Skin epidermis (tissue), 12 donors: ENCODE measurements around the gene EARS2.
"Not testable (repeated sequence)": the region's sequence is repeated elsewhere in the genome, so short reads cannot be mapped to it uniquely, and the experiment has no call there.

Experiments used
- H3K27ac ChIP-seq, 21 experiments: fragments of 200-600 bp; sonication (generic) in 11 of 21; one replicate each; pipeline ENCODE4 v1.5.0; 2020; ENCODE audit warnings: mild to moderate bottlenecking in 3 of 21, inconsistent platforms in 2 of 21, moderate library complexity in 2 of 21
- H3K4me3 ChIP-seq, 7 experiments: fragments of 200-600 bp; sonication (generic) in 2 of 7; one replicate each; pipeline ENCODE4 v1.5.0; 2020; ENCODE audit warnings: inconsistent platforms in 2 of 7, mild to moderate bottlenecking in 2 of 7, moderate library complexity in 1 of 7

EARS2 gene

DNA sequence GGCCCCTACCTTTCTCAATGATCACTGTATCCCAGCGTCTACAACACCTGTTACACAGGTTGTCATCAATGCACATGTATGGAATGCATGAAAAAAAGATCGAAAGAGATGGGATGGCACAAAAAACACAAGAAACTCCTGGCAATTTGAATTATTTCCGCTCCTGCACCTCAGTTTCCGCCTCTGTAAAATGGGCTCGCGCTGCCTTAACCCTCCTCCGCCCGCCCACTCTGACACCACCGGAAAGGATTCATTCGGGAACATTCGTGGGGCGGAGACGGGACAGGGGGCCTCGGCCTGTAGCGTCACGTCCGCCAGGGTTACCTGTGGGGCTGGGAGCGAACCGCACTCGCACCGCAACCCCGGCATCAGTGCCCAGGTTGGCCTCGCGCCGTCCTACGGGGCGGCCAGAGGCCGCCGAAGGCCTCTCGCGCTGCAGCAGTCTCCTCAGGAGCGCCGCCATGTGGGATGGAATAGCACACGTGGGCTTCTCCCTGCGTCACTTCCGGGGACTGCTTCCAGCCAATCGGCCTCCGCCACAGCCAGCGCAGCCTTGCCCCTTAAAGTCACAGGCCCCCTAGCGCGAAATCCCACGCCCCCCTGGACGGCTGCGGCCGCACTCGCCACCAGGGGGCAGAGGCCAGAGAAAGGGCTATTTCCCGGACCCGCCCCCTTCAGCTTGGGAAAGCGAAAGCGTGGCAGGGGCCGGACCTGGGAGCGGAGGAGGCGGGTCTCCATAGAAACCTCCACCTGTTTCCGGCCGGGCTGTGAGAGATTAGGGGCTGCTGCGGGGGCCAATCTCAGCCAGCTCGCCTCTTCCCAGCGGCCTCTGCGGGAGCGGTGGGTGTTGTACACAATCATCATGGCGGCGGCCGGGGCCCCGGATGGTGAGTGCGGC is at the start of gene EARS2, which contains the start of gene UBFD1:
Gene EARS2 (minus strand): TSS at position 470 of the 898 bp plus-strand sequence. CDS start 7 bp downstream, at position 463.
Gene UBFD1 (plus strand): TSS at position 847 of the 898 bp plus-strand sequence. CDS start 16 bp downstream, at position 863.
- peak within 1 kb of the TSS; percentile 63 to 98 (median 91) for H3K27ac ChIP-seq

DNA sequence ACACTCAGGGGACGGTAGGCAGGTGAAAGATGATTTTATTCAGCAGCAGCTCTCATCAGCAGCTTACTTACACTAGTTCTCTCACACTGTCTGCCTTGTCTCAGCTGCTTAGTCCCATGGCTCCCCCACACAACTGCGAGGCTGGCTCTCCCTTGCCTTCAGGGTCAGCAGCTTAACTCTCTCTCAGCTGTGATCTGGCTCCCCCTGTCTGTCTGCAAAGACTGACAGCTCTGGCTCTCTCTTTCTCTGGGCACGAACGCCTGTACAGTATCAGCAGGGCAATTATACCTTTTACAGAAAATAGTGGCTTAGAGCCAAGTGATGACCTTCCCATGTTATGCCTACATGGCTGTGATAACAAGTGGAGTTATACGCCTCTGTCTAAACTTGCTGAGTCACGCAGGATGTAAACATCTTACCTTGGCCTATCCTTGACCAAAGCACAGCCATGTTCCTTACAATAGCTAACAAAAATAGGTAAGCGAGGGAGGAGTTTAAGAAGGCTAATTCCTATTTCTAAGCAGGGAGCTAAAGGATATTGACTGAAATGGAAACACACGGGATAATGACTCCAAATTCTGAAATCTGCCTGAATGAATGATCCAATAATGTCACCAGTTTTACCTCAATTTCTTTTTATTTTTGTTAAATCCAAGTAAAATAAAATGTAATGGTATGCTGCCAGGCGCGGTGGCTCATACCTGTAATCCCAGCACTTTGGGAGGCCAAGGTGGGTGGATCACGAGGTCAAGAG is 40.0 kb upstream of the EARS2 start:
- H3K4me3 ChIP-seq = no peak overlapping the region
- H3K27ac ChIP-seq = peak overlapping the region in 3 of 21 experiments; percentile 86 to 95 (median 87)

More for the DNA sequence above, at the start of gene EARS2, which contains the start of gene UBFD1:
- peak within 1 kb of the TSS; percentile 60 to 100 (median 98) for H3K4me3 ChIP-seq

DNA sequence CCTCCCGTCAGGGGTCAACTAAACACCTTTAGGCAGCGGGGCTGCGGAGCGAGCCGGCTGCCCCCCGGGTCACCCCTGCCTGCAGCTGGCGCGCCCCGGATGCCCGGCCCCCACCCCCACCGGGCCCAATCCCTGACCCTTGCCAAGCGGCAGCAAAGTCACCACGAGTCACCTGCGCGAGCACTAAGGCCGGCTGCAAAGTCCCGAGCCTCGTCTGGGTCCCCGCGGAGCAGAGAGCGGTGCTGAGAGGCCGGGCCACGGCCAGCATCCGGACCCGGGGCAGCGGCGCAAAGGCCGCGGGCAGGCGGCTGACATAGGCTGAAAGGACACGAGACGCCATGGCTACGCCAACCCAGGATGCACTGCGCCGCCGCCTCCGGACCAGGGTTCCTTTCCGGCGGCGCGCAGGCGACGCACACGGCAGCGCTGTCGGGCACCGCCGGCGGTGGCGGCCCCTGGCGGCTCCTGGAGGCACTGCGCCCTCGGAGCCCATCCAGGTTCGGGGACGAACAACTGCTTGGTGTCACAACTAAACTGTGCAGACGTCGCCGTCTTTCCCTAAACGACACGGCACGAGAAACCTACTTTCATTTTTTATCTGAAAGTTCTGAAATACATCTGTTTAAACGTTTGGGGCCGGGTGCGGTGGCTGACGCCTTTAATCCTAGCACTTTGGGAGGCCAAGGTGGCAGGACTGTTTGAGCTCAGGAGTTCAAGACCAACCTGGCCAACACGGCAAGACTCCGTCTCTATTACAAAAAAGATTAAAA is 39.0 kb upstream of the EARS2 start, which contains the start of gene NDUFAB1:
Gene NDUFAB1 (minus strand): TSS at position 366 of the 770 bp plus-strand sequence. CDS start 26 bp downstream, at position 340.
- Histone ChIP-seq H3K4me3 (peak within 1 kb of the TSS; percentile 86 to 100 (median 95)), H3K27ac (peak within 1 kb of the TSS; percentile 75 to 97 (median 89))

DNA sequence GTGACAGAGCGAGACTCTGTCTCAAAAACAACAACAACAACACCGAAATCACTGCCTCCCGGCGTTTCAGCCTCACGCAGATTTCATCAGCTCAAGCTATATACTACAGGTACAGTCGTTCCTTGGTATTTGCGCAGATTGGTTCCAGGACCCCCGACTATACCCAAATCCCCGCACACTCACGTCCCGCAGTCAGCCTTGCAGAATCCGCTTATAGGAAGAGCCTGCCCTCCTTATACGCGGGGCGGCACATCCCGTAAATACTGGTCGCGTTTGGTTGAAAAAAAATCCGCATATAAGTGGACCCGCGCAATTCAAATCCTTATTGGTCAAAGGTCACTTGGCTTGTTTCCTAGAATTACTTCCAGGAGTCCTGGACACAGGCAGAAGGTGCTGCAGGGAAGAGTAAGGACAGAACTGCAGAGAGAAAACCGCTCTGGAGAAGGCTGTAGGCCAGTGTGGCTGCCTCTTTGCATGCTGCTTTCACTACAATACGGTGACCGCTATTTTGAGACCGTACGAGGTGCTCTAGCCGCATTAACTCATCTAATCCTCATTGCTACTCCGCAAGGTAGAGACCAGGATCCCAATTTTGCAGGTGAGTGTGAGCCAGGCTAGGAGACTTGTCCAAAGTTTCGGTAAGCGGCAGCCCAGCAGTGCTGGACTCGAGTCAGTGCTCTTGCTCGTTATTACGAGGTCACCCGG is 38.2 kb upstream of the EARS2 start:
- Histone ChIP-seq H3K27ac (peak overlapping the region; percentile 75 to 97 (median 89)), H3K4me3 (peak overlapping the region; percentile 86 to 100 (median 95))

DNA sequence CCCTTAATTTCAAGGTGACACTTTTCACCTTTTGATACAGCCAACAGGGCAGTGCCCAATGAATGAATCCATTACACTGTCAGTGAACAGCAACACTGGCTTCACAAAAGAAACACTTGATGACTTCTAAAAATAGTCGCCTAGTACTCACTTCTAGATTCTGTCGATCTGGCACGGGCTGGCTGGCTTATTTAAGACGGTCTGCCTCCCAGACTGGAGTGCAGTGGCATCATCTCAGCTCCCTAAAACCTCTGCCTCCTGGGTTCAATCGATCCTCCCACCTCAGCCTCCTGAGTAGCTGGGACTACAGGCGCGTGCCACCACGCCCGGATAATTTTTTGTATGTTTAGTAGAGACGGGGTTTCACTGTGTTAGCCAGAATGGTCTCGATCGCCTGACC is 37.0 kb upstream of the EARS2 start:
- no peak overlapping the region for H3K4me3 ChIP-seq
- H3K27ac ChIP-seq = no peak overlapping the region

DNA sequence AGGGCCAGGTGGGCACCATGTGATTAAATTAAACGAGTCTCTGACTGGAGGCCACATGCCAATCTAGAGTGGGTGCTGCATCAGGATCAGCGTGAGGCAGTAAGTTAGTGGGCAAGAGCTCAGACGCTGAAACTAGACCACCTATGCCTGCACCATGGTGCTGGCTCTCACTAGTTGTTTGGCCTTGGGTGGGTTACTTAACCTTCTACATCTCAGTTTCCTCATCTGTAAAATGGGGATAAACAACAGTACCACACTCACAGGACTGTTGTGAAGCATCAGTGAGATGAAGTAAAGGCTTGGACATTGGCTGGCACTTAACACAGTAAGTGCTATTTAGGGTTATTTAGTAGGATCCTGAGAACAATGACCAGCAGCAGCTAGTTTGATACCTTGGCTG is 33.0 kb upstream of the EARS2 start:
- Histone ChIP-seq H3K4me3 (no peak overlapping the region), H3K27ac (no peak overlapping the region)

DNA sequence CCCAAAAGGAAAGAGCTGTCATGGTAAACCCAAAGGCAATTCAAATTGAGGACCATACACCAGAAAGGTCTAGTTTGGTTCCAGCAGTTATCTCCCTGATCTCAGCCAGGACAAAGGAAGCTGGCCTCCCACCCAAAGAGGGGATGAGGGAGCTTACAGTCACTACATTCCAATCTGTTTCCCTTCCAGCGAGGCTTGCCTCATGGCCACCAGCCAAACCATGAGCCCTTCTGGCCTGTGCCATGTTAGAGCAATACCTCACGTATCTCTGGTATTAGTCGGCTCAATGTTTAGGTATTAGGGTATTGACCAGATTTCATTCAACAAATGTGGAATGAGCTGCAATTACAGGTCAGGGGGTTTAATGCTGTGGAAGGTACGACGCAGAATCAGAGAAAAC is 30.6 kb upstream of the EARS2 start:
- no peak overlapping the region for H3K4me3 ChIP-seq
- no peak overlapping the region for H3K27ac ChIP-seq

DNA sequence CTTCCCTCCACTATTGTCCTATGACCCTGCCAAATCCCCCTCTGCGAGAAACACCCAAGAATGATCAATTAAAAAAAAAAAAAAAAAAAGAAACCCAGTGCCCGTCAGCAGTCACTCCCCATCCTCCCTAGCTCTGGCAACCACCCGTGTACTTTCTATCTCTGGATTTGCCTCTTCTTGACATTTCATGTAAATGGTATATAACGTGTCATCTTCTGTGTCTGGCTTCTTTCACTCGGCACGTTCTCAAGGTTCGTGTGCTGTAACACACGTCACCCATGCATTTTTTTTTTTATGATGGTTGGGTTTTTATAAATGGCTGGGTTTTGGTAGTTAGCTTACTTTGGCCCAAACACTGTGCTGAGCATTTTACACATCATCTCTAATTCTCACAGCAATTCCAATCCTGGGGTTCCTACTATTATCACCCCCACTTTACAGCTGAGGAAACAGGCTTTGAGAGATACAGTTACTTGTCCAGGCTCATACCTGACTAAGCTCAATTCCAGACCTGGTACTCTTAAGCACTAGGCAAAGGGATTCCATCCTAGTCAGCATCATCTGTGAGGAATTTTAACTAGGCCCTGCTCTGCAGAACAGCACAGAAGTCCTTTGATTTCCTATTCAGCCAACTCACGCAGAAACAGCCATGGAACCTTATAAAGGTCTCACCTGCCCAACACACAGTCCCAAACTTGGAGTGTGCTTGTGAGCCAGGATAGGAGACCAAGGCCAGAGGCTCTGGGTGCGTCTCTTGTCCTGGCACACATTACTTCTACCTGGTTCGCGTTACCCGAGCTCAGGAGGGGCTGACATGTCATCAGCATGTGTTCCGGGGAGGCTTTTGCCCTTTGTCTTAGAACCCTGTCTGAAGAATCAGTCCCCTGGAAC is 27.3 kb upstream of the EARS2 start:
- no peak overlapping the region for H3K4me3 ChIP-seq
- H3K27ac ChIP-seq = no peak overlapping the region

DNA sequence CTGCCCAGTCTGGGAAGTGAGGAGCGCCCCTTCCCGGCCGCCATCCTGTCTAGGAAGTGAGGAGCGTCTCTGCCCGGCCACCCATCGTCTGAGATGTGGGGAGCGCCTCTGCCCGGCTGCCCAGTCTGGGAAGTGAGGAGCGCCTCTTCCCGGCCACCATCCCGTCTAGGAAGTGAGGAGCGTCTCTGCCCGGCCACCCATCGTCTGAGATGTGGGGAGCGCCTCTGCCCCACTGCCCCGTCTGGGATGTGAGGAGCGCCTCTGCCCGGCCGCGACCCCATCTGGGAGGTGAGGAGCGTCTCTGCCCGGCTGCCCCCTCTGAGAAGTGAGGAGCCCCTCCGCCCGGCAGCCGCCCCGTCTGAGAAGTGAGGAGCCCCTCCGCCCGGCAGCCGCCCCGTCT is 26.1 kb upstream of the EARS2 start:
- H3K4me3 ChIP-seq, H3K27ac ChIP-seq: not testable (repeated sequence)

DNA sequence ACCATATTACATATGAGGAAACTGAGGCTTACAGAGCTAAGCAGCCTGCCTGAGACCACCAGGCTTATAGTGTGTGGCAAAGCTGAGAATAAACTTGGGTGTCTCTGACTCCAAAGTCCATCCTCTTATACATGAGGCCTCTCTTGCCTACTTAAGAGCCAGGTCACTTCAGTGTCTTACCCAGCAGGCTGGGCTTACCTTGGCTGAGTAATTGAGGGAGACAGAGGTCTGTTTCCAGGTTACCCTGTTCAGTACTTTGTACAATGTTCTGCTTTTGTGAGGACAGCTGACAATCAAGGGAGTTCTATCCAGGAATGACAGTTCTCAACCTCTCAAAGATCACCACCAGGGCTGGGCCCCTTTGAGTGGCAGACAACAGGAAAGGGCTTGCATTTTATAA is 24.6 kb upstream of the EARS2 start:
- Histone ChIP-seq H3K4me3 (no peak overlapping the region), H3K27ac (no peak overlapping the region)

DNA sequence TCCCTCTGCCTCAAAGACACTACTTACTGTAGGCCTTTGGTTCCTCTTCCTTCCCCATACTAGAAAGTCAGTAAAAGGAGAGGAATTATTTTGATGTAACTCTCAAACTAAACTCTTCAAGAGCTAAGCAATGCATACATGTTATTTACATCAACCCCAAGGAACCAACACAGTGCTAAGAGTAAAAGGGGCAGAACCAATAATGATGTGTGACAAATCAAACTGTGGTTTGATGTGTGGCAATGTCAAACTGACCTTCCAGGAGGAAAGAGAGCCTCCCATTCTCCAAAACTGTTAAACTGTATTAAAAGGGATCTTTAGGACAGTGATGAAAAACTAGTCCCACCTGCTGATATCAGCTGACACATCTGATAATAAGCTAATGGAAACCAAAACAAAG is 23.2 kb upstream of the EARS2 start:
- no peak overlapping the region for H3K27ac ChIP-seq
- no peak overlapping the region for H3K4me3 ChIP-seq

DNA sequence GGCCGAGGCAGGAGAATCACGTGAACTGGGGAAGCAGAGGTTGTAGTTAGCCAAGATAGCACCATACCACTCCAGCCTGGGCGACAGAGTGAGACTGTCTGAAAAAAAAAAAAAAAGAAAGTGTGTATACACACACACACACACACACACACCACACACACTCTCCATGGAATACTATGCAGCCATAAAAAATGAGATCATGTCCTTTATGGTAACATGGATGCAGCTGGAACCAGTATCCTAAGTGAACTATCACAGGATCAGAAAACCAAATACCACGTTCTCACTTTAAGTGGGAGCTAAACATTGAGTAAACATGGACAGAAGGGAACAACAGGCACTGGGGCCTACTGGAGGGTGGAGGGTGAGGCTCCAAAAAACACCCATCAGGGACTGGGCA is 22.2 kb upstream of the EARS2 start:
- Histone ChIP-seq H3K27ac (no peak overlapping the region), H3K4me3 (no peak overlapping the region)

DNA sequence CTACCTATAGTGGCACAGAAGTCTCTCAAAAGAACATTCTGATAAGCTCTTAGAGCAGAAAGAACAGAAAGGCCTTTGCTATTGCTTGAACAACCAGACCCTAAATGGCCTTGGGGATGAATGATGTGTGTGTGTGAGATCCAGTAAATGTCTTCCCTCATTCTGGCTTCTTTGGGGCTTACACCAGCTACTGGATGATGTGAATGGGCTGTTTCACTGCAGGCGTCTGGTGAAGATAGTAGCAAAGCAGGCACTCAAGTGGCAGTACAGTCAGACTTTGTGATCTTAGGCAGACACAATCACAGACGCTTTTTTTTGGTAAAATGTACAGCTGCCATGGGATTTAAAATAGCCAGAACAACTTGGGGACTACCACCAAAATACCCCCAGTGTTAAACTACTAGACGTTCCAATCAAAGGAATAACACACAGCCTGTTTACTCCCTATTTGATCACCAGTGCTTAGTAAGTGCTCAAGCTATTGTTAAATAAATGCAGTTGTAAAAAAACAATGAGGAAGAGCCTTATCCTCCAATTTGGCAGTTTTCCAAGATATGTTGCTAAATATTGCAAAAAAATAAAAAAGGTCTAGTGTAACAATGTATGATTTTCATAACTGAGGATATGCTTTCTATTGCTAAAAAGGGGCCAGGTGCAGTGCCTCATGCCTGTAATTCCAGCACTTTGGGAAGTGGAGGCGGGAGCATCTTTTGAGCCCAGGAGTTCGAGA is 21.1 kb upstream of the EARS2 start:
- H3K27ac ChIP-seq = peak overlapping the region in 1 of 21 experiments; percentile 15
- H3K4me3 ChIP-seq = no peak overlapping the region

DNA sequence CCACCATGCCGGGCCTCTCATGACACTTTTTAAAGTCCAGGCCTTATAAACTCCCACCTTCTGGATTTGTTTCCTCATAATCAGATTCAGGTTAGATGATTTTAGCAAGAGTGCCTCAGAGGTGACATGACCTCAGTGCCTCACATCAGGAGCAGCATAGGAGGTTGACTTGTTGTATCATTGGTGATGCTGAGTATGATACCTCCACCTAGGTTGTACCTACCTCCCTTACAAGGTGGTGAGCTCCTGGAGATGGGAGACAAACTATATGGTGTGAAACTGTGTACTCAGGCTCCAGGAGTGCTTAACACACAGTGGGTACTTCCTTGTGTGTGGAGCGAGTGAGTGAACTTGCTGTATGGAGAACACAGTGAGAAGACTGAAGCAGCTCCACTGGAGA is 20.3 kb upstream of the EARS2 start:
- no peak overlapping the region for H3K4me3 ChIP-seq
- no peak overlapping the region for H3K27ac ChIP-seq

DNA sequence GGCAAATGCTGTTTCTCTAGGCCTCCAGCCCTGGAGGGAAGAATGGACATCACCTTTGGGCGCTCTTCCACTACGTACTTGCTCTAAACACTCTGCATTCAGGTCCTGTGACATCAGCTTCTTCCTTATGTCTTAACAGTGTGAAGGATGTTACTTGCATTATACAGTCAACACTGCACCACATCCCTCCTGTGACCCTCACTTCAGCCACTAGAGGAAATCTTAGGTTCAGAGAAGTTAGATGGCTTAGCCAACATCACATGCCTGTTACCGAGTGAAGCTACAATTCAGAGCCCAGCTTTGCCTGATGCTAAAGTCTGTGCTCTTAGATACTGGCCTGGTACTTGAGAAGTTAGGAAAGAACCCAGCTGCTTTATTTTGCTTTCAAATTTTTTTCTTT is 18.7 kb upstream of the EARS2 start:
- Histone ChIP-seq H3K27ac (no peak overlapping the region), H3K4me3 (no peak overlapping the region)

DNA sequence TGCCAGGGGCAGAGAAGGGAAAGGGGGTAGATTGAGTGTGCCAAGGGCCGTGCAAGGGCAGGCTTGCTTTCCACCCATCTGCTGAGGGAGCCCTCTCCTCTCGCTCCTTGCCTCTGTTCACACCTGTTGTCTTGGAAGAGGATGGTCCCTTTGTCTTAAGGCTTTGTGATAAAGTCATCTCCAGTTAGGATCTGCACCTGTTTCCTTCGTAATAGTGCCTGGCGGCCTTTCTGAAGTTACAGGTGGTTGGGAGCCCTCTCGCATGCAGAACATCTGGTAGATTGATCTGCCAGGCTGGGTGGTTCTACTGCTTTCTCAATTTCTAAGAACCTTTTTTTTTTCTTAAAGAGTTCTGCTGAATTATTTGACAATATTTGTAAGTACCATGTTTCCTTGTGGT is 16.7 kb upstream of the EARS2 start:
- Histone ChIP-seq H3K27ac (no peak overlapping the region), H3K4me3 (no peak overlapping the region)

DNA sequence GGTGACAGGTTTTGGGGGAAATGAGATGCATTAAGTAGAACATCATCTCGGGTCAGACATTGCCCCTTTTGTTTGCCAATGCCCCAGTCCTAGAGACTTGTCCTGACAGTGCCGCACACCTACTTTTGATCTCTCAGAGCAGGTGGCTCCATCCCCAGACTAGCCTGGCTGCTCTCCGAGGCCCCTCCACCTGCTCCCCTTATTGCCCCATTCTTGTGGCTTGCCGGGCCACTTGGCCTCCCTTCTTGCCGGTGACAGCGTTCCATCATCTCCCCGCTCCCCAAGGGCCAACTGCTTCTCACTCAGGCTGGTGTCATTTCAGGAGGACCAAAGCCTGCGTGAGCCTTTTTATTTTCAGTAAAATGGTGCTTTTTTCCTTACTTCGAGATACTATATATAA is 15.2 kb upstream of the EARS2 start:
- no peak overlapping the region for H3K27ac ChIP-seq

DNA sequence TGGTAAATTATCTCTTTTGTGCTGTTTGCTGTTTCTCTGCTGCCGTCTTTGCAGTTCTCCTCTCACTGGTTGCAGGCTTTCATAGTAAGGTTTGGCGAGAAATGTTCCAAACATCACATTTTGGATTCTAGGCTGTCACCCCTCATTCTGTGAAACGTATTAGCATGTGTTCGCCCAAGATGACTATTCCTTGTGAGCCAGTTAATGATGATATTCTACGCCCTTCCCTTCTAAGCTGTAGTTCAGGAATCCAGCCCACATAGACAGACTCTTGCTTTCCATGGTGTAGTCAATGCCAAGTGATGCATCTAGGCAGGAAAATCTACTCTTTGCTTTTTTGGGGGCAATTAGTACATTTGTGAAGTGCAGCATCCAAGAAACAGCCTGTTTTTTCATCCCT is 14.7 kb upstream of the EARS2 start:
- Histone ChIP-seq H3K27ac (no peak overlapping the region), H3K4me3 (no peak overlapping the region)

More for the DNA sequence above, 15.2 kb upstream of the EARS2 start:
- no peak overlapping the region for H3K4me3 ChIP-seq
